Neural cell (in vitro differentiated cells): ENCODE results near the gene PLA2G5.

Source experiments
- EP300 ChIP-seq: fragments of 450-650 bp; conservative IDR thresholded peaks from 2 replicates; pipeline ENCODE4 v1.6.1; 2014; ENCODE audit warnings: antibody characterized with exemption, mild to moderate bottlenecking, moderate library complexity; ENCODE audit not compliant: poor library complexity, severe bottlenecking
- EZH2 ChIP-seq: fragments of 200-600, 300-800 bp; shearing (Covaris generic), sonication (generic); IDR thresholded peaks from 2 replicates; pipeline ENCODE4 v1.6.1; 2014; ENCODE audit warnings: antibody characterized with exemption, low read length, borderline replicate concordance, mild to moderate bottlenecking; ENCODE audit not compliant: insufficient read depth, poor library complexity, severe bottlenecking
- POLR2AphosphoS5 ChIP-seq: IDR thresholded peaks from 2 replicates; pipeline ENCODE4 v1.6.1; 2012
- TAF1 ChIP-seq: IDR thresholded peaks from 2 replicates; pipeline ENCODE4 v1.6.1; 2012; ENCODE audit warnings: low read depth
- TF ChIP-seq, protein P1 (sequence below): fragments of 450-650 bp; IDR thresholded peaks from 2 replicates; pipeline ENCODE4 v1.5.1; 2014; ENCODE audit warnings: antibody characterized with exemption, mild to moderate bottlenecking, moderate library complexity; ENCODE audit not compliant: poor library complexity, severe bottlenecking

DNA sequence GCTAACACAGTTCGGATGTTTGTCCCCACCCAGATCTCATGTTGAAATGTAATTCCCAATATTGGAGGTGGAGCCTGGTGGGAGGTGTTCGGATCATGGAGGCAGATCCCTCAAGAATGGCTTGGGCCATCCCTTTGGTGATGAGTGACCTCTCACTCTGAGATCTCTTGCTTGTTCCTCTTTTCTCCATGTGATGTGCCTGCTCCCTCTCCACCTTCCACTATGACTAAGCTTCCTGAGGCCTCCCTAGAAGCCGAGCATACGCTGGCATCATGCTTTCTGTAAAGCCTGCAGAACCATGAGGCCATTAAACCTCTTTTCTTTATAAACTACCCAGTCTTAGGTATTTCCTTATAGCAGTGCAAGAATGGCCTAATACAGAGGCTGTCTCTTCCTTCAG, 8.1 kb upstream of the PLA2G5 start:
- TF ChIP-seq, protein P1, sequence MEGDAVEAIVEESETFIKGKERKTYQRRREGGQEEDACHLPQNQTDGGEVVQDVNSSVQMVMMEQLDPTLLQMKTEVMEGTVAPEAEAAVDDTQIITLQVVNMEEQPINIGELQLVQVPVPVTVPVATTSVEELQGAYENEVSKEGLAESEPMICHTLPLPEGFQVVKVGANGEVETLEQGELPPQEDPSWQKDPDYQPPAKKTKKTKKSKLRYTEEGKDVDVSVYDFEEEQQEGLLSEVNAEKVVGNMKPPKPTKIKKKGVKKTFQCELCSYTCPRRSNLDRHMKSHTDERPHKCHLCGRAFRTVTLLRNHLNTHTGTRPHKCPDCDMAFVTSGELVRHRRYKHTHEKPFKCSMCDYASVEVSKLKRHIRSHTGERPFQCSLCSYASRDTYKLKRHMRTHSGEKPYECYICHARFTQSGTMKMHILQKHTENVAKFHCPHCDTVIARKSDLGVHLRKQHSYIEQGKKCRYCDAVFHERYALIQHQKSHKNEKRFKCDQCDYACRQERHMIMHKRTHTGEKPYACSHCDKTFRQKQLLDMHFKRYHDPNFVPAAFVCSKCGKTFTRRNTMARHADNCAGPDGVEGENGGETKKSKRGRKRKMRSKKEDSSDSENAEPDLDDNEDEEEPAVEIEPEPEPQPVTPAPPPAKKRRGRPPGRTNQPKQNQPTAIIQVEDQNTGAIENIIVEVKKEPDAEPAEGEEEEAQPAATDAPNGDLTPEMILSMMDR: no peak
- TF ChIP-seq EZH2 (no peak), EP300 (no peak), POLR2AphosphoS5 (no peak), TAF1 (no peak)
